Measurements from ENCODE around the gene ZSCAN10. TPM values are rescaled to one million over a fixed set of nuclear protein-coding genes. Genes with fewer than 3 reads are reported as not detected.

ZSCAN10 gene
- total and polyA plus RNA-seq, 2 of the 13 experiments (the other 11 are each of a cell fraction or from before 2014, with no cell fraction given) = not detected

DNA sequence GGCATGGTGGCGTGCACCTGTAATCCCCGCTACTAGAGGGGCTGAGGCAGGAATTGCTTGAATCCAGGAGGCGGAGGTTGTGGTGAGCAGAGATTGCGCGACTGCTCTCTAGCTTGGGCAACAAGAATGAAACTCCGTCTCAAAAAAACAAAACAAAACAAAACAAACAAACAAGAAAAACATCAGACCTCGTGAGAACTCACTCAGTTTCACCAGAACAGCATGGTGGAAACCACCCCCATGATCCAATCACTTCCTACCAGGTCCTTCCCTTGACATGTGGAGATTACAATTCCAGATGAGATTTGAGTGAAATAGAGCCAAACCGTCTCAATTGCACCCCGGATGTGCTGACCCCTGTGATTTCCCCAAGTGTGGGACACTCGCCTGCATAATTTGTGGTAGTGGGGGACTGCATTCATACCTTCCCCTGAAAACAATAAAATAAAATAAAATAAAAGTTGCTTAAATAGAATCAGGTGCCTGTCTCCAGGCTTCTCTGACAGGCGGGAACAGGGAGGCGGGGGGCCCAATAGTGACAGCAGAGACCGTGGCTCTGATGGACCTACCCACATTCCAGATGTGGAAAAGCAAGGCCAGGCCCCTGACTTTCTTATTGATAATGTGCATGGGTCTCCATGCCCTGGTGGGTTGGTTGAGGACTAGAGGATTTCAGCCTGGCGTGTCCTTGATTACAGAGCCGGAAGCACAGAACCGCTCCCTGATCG, 13.1 kb downstream of the ZSCAN10 start (continued):
- TF ChIP-seq ZNF646 (CRISPR knock-in tag; IDR thresholded peaks at IDR 0.05) (no peak), ATF4 (CRISPR knock-in tag; IDR thresholded peaks at IDR 0.05) (no peak), MED1 (CRISPR knock-in tag; IDR thresholded peaks at IDR 0.05) (peak; percentile 69; the same call in 1 of the 2 replicates), EP300 (IDR thresholded peaks at IDR 0.05; ENCODE audit: low read depth in 2 of 2, low read length in 2 of 2) (0 out of 4 replicates have a peak, but pooled peaks of 1 of the 2 experiments have one; percentile 23), EP300 (CRISPR knock-in tag; IDR thresholded peaks at IDR 0.05; ENCODE audit: borderline replicate concordance) (no peak), ZNF746 (CRISPR knock-in tag; IDR thresholded peaks at IDR 0.05) (0 out of 2 replicates have a peak, but pooled peaks have one; percentile 15), WIZ (CRISPR knock-in tag; IDR thresholded peaks at IDR 0.05) (no peak), KDM2A (CRISPR knock-in tag; IDR thresholded peaks at IDR 0.05; ENCODE audit: borderline replicate concordance, low read depth) (no peak), ZNF629 (CRISPR knock-in tag; conservative IDR thresholded peaks at IDR 0.05) (peak; percentile 87), ZNF674 (CRISPR knock-in tag; IDR thresholded peaks at IDR 0.05; ENCODE audit: low read depth) (no peak), SRY (CRISPR knock-in tag; IDR thresholded peaks at IDR 0.05) (no peak), SRSF9 (IDR thresholded peaks at IDR 0.05; ENCODE audit: borderline replicate concordance, insufficient read depth, low read depth, low read length, poor library complexity, severe bottlenecking) (no peak), CHD2 (IDR thresholded peaks at IDR 0.05; ENCODE audit: low read depth, low read length) (no peak), MAF1 (CRISPR knock-in tag; IDR thresholded peaks at IDR 0.05; ENCODE audit: borderline replicate concordance) (no peak), TBX2 (CRISPR knock-in tag; IDR thresholded peaks at IDR 0.05; ENCODE audit: borderline replicate concordance) (peak; percentile 6; the same call in 1 of the 2 replicates), ELF1 (CRISPR knock-in tag; IDR thresholded peaks at IDR 0.05) (peak; percentile 66; the same call in 1 of the 2 replicates)
- TF ChIP-seq, protein P1, sequence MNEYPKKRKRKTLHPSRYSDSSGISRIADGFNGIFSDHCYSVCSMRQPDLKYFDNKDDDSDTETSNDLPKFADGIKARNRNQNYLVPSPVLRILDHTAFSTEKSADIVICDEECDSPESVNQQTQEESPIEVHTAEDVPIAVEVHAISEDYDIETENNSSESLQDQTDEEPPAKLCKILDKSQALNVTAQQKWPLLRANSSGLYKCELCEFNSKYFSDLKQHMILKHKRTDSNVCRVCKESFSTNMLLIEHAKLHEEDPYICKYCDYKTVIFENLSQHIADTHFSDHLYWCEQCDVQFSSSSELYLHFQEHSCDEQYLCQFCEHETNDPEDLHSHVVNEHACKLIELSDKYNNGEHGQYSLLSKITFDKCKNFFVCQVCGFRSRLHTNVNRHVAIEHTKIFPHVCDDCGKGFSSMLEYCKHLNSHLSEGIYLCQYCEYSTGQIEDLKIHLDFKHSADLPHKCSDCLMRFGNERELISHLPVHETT (CRISPR knock-in tag; conservative IDR thresholded peaks at IDR 0.05) = no peak
